ENCODE data around the gene FSCN2. TPM values are rescaled to one million over a fixed set of nuclear protein-coding genes. Genes with fewer than 3 reads are reported as not detected.

The FSCN2 gene
- total and polyA plus RNA-seq, 7 donors, result 0.08 to 0.71 (median 0.11) TPM; not detected in 1

- Histone ChIP-seq H3K27ac (no peak overlapping the region), H3K27me3 (ENCODE audit: insufficient read depth in 3 of 3, low read length in 2 of 3) (peaks cover 0 to 48% (median 11%) of the 10 kb centered on the region in 3 donors), H3K4me1 (peaks cover 15% of the 10 kb centered on the region), H3K36me3 (ENCODE audit: insufficient read depth in 1 of 2, low read depth in 1 of 2) (no peaks in the 10 kb centered on the region), H3K4me3 (no peak overlapping the region), H3K9me3 (no peaks in the 10 kb centered on the region)
- intact Hi-C loops (cut with DNase I), result loop anchor here in 1 of 2 donors (10.0 kb wide), 1 partner anchor 389 kb away; no protein-coding TSS in a partner anchor
- TF ChIP-seq, protein P1, sequence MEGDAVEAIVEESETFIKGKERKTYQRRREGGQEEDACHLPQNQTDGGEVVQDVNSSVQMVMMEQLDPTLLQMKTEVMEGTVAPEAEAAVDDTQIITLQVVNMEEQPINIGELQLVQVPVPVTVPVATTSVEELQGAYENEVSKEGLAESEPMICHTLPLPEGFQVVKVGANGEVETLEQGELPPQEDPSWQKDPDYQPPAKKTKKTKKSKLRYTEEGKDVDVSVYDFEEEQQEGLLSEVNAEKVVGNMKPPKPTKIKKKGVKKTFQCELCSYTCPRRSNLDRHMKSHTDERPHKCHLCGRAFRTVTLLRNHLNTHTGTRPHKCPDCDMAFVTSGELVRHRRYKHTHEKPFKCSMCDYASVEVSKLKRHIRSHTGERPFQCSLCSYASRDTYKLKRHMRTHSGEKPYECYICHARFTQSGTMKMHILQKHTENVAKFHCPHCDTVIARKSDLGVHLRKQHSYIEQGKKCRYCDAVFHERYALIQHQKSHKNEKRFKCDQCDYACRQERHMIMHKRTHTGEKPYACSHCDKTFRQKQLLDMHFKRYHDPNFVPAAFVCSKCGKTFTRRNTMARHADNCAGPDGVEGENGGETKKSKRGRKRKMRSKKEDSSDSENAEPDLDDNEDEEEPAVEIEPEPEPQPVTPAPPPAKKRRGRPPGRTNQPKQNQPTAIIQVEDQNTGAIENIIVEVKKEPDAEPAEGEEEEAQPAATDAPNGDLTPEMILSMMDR (IDR thresholded peaks at IDR 0.05), result no peak
- DNase-seq, result no peak
- ATAC-seq, result no peak
- WGBS, 3 donors, result 43 to 47% (median 43%) methylated on average over 21 of the region's 21 CpGs
Measured at GRCh38 chr17:81533339-81534141, 5.4 kb downstream of the FSCN2 start.

DNA sequence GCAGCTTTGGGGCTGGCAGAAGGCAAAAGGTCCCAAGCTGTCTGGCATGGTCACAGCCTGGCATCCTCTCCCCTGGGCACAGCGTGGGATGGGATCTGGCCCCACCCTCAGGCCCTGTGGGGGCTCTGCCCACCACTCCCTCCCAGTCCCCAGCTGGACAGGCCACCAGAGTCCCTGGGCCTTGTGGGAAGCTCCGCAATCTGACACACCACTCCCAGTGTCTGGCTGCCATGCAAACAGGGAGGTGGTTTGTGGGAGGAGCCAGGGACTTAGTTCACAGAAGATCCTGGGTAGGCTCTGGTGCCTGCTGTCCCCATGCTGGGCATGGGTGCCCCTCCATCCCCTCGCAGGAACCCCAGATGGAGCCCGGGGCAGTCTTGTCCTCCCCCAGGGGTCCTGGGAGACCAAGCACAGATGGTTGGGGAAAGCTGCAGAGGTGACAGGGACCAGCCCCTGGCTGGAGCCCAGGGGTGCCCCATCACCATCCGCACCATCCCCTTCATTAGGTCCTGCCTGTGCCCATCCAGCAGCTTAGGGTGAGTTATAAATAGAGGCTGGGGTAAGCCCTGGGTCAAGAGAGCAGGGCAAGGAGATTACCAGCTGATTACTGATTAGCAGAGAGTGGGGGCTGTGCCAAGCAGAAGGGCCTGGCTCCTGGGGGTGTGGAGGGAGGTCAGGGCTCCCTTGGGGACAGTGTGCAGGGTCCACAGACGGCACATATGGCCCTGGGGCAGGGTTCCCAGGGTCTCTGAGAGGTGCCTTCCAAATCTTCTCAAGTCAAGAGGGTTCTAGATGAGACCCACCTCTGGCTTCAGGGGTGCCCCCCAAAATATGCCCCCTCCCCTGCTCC lies 6.2 kb downstream of the FSCN2 start:
- ATAC-seq (no peak), DNase-seq (no peak)
- 31 to 57% (median 34%) methylated on average over 6 of the region's 6 CpGs for WGBS, 3 donors
- Histone ChIP-seq H3K4me3 (no peak overlapping the region), H3K36me3 (ENCODE audit: insufficient read depth in 1 of 2, low read depth in 1 of 2) (peaks cover 0 to under 1% of the 10 kb centered on the region in 2 donors), H3K27ac (no peak overlapping the region), H3K9me3 (no peaks in the 10 kb centered on the region), H3K27me3 (ENCODE audit: insufficient read depth in 3 of 3, low read length in 2 of 3) (peaks cover 0 to 39% (median 11%) of the 10 kb centered on the region in 3 donors), H3K4me1 (peaks cover 15% of the 10 kb centered on the region)
- intact Hi-C loops (cut with DNase I), result loop anchor here (5.0 to 10.0 kb wide), 2 partner anchors 390 to 392 kb away; no protein-coding TSS in a partner anchor
- TF ChIP-seq, protein P1 (IDR thresholded peaks at IDR 0.05), result no peak

- peaks cover 0 to 37% (median 11%) of the 10 kb centered on the region in 3 donors for H3K27me3 ChIP-seq (ENCODE audit: insufficient read depth in 3 of 3, low read length in 2 of 3)
- no peak overlapping the region for H3K27ac ChIP-seq
- TF ChIP-seq, protein P1 (IDR thresholded peaks at IDR 0.05), result no peak
- H3K4me1 ChIP-seq, result peaks cover 15% of the 10 kb centered on the region
- intact Hi-C loops (cut with DNase I), result loop anchor here (5.0 to 10.0 kb wide), 2 partner anchors 390 to 393 kb away; no protein-coding TSS in a partner anchor
- H3K9me3 ChIP-seq, result no peaks in the 10 kb centered on the region
- 71 to 82% (median 74%) methylated on average over 3 to 5 of the region's 5 CpGs for WGBS, 3 donors
- no peak overlapping the region for H3K4me3 ChIP-seq
- DNase-seq, result no peak
- no peak for ATAC-seq
- H3K36me3 ChIP-seq (ENCODE audit: insufficient read depth in 1 of 2, low read depth in 1 of 2), result peaks cover 0 to 5% of the 10 kb centered on the region in 2 donors
Measured at GRCh38 chr17:81535007-81535328, 6.8 kb downstream of the FSCN2 start.

DNA sequence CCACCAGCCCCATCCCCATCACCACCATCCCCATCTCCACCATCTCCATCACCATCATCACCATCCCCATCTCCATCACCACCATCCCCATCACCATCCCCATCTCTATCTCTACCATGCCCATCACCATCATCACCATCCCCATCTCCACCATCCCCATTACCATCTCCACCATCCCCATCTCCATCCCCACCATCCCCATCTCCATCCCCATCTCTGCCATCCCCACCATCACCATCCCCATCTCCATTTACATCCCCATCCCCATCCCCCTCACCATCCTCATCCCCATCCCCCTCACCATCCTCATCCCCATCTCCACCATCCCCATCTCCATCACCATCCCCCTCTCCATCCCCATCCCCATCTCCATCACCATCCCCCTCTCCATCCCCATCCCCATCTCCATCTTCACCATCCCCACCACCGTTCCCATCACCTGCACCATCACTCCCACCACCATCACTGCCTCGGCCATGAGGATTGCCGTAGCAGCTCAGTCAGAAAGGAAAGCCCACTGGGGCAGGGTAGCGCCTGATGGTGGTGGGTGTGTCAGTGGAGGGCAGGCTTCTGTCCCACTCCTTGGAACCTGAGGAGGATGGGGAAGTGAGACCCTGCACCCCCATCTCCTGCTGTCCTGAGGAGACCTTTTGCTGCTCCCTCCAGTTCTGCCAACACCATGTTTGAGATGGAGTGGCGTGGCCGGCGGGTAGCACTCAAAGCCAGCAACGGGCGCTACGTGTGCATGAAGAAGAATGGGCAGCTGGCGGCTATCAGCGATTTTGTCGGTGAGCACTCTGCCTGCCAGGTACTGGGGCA lies 7.5 kb downstream of the FSCN2 start:
- peaks cover 0 to 37% (median 11%) of the 10 kb centered on the region in 3 donors for H3K27me3 ChIP-seq (ENCODE audit: insufficient read depth in 3 of 3, low read length in 2 of 3)
- H3K4me1 ChIP-seq, result peaks cover 15% of the 10 kb centered on the region
- DNase-seq, result no peak
- WGBS, 3 donors, result 51 to 66% (median 58%) methylated on average over 13 of the region's 13 CpGs
- H3K36me3 ChIP-seq (ENCODE audit: insufficient read depth in 1 of 2, low read depth in 1 of 2), result peaks cover 4 to 12% of the 10 kb centered on the region in 2 donors
- intact Hi-C loops (cut with DNase I), result loop anchor here (2.0 to 10.0 kb wide), 3 partner anchors 283 to 393 kb away; no protein-coding TSS in a partner anchor
- TF ChIP-seq, protein P1 (IDR thresholded peaks at IDR 0.05), result no peak
- no peak overlapping the region for H3K4me3 ChIP-seq
- H3K9me3 ChIP-seq, result no peaks in the 10 kb centered on the region
- H3K27ac ChIP-seq, result no peak overlapping the region
- ATAC-seq, result no peak
